Mucosa of rectum (tissue), 2 donors: ENCODE data around the gene NUDT4B.
"Not testable (repeated sequence)": the region's sequence is repeated elsewhere in the genome, so short reads cannot be mapped to it uniquely, and the experiment has no call there.

Experiments
- H3K27ac ChIP-seq, 2 donors: one replicate each; pipeline ENCODE4 v1.7.0; 2013; ENCODE audit warnings: inconsistent platforms in 2 of 2, low read depth in 2 of 2, low read length in 2 of 2
- H3K27me3 ChIP-seq, 2 donors: one replicate each; pipeline ENCODE4 v1.7.0; 2013; ENCODE audit warnings: low read length in 2 of 2; ENCODE audit not compliant: control insufficient read depth in 2 of 2, insufficient read depth in 2 of 2
- H3K36me3 ChIP-seq, 2 donors: one replicate each; pipeline ENCODE4 v1.7.0; 2013; ENCODE audit warnings: low read length in 2 of 2; ENCODE audit not compliant: control insufficient read depth in 2 of 2, insufficient read depth in 2 of 2
- H3K4me1 ChIP-seq, 2 donors: one replicate each; pipeline ENCODE4 v1.7.0; 2013; ENCODE audit warnings: low read length in 2 of 2, mild to moderate bottlenecking in 1 of 2; ENCODE audit not compliant: control insufficient read depth in 2 of 2, insufficient read depth in 2 of 2
- H3K4me3 ChIP-seq, 2 donors: one replicate each; pipeline ENCODE4 v1.7.0; 2013; ENCODE audit warnings: low read length in 2 of 2
- H3K9ac ChIP-seq, 2 donors: one replicate each; pipeline ENCODE4 v1.7.0; 2013; ENCODE audit warnings: low read length in 2 of 2, low read depth in 1 of 2, mild to moderate bottlenecking in 1 of 2
- H3K9me3 ChIP-seq, 2 donors: one replicate each; pipeline ENCODE4 v1.7.0; 2013; ENCODE audit warnings: low read length in 2 of 2; ENCODE audit not compliant: control insufficient read depth in 2 of 2
- donor health status: healthy.
- donor health status: Normal muscosa, but diverticular disease.

The NUDT4B gene

DNA sequence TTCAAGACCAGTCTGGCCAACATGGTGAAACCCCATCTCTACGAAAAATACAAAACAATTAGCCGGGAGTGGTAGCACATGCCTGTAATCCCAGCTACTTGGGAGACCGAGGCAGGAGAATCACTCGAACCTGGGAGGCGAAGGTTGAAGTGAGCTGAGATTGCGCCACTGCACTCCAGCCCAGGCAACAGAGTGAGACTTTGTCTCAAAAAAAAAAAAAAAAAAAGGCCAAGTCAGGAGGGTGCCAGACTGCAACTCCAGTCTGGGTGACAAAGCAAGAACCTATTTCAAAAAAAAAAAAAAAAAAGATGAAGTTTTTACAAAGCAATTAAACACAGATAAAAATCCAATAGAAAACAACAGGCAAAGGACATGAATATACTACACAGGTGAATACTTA lies 9.9 kb upstream of the NUDT4B start:
- not testable (repeated sequence) for H3K4me3 ChIP-seq, H3K36me3 ChIP-seq, H3K9me3 ChIP-seq, H3K27me3 ChIP-seq, H3K27ac ChIP-seq, H3K4me1 ChIP-seq, H3K9ac ChIP-seq

DNA sequence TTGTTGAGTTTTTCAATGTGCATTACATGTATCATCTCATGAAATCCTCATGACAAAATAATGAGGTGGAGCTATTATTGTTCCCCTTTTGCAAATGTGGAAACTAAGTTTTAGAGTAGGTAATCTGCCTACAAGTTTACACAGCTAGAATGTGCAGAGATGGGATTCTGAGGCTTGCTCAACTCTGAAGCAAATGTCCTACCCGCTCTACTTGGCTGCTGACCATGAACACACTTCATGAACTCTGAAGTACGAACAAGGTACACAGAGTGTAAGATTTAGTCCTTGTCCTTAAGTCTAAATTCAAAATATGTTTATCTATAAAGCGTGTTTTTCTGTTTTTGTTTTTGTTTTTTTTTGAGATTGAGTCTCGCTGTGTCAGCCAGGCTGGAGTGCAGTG lies 5.4 kb upstream of the NUDT4B start:
- not testable (repeated sequence) for H3K4me1 ChIP-seq, H3K4me3 ChIP-seq, H3K9ac ChIP-seq, H3K27ac ChIP-seq, H3K9me3 ChIP-seq, H3K36me3 ChIP-seq, H3K27me3 ChIP-seq

DNA sequence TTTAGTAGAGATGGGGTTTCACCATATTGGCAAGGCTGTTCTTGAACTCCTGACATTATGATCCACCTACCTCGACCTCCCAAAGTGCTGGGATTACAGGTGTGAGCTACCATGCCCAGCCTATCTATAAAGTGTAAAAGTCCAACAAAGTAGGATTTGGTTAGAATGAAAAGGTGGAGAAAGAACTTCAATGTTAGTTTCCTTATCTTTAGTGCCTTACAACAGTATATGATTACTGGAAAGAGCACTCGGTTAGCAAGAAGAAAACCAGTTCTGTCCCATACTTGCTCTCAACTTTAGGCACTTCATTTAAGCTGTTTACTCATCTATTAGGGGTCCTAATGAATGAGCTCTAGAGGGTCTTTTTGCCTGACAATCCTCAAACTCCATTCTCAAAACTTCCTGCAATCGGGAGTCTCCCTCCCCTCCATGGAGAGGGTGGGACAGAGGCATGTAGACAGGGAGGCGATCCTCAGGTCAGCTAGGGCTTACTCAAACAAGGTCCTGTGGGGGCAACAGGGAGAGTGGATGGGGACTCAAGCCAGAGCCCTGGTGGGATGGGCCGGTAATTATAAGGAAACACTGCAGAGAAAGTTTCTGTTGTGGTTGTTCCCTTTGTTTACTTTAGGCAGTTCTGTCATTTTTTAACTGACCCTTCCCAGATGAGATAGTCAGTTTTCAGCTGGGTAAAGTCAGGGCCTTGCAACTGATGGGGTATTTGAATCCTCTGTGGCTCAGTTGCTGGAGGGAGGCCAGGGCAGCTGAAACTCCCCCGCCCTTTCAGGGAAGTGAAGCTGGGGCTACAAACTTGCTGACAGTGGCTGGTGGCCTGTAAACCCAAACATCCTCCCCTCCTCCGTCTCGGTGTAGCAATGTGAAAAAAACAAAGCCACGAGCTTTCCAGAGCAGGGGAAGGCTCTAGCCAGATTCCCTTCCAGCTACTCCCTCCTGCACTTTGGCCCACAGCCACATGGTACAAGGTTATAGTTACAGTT lies 4.6 kb upstream of the NUDT4B start:
- H3K4me3 ChIP-seq, H3K36me3 ChIP-seq, H3K9ac ChIP-seq, H3K27ac ChIP-seq, H3K4me1 ChIP-seq, H3K9me3 ChIP-seq, H3K27me3 ChIP-seq: not testable (repeated sequence)

DNA sequence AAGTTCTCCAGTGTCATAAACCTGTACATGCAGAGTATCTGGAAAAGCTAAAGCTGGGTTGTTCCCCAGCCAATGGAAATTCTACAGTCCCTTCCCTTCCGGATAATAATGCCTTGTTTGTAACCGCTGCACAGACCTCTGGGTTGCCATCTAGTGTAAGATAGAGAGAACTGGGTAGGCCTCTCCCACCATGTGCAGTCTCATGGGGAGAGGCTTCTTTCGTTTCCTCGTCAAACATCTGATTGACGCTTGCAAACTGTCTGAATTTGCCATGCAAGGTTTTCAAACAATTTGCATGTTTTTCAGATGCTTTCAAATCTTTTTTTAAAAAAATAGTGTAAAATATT lies 734 bp downstream of the NUDT4B start:
- H3K27ac ChIP-seq, H3K9ac ChIP-seq, H3K27me3 ChIP-seq, H3K4me3 ChIP-seq, H3K36me3 ChIP-seq, H3K4me1 ChIP-seq, H3K9me3 ChIP-seq: not testable (repeated sequence)

DNA sequence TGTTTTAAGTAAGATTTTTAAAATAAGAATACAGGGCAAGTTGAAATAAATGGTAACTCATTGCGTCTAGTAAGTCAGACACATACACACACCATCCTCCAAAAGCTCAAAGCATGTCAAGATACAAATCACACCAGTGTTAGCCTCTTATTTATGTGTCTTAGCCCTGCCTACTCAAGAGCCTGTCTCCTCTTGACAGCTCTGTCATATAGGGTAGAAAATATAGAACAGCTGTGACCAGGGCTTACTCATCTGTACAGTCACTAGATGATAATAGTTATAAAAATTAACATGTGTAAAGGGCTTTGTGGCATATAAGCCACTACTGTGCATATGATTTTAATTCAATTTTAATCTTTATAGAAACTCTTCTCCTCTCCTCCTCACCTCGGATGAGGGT lies 7.7 kb downstream of the NUDT4B start:
- not testable (repeated sequence) for H3K27ac ChIP-seq, H3K9me3 ChIP-seq, H3K4me3 ChIP-seq, H3K27me3 ChIP-seq, H3K4me1 ChIP-seq, H3K9ac ChIP-seq, H3K36me3 ChIP-seq

DNA sequence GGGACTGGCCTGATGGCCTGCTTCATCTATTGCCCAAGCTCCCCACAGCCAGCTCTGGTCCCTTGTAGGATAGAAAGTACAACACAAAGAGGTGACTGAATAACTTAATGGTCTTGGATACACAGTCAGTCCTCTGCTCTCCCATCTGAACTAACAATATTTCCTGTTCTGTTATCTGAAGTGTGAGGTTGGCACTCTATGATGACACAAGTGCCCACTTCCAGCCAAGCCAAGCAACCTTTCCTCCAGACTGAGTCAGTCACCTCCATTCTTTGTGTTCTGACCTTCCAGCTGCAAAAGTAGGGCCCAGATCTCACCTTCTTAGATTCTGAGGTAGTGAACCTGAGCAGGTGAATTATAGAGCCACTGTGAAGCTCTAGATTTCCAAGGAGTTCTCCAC lies 8.9 kb downstream of the NUDT4B start:
- not testable (repeated sequence) for H3K9me3 ChIP-seq, H3K4me1 ChIP-seq, H3K27me3 ChIP-seq, H3K9ac ChIP-seq, H3K4me3 ChIP-seq, H3K27ac ChIP-seq, H3K36me3 ChIP-seq

DNA sequence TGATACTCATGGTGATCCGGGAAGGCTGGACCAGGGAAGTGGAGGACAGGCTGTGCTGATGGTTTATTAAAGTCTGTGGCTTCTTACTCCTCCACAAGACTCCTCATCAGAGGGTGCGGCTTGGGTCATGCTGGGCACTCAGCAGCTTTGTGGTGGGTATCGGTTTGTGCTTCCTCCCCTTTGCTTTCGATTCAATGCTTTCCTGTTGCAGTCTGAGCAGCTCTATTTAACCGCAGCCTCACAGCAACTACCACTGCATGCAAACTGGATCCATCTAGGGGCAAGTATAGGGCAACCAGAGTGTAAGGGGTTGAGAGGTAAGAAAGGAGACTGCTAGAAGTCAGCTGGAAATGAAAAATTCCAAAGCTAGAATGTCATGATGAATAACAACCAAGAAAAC lies 9.8 kb downstream of the NUDT4B start:
- H3K9me3 ChIP-seq, H3K27ac ChIP-seq, H3K36me3 ChIP-seq, H3K27me3 ChIP-seq, H3K9ac ChIP-seq, H3K4me3 ChIP-seq, H3K4me1 ChIP-seq: not testable (repeated sequence)

DNA sequence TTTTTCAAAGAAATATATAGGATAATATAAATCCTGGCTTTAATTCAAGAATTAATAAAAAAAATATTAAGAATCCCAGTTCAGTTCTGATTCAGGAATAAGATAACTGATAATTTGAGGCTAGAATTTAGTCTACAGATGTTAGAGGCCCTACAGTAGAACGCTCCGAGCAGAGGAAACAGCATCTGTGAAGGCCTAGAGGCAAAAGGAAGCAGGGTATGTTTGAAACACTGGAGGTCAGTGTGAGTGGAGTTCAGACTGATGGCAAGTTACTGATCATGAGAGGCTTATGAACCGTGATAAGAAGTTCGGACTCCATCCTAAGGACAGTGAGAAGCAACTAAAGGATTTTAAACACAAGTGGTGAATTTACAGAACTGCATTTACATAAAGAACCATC lies 10.4 kb downstream of the NUDT4B start:
- H3K9me3 ChIP-seq, H3K27me3 ChIP-seq, H3K4me3 ChIP-seq, H3K36me3 ChIP-seq, H3K9ac ChIP-seq, H3K4me1 ChIP-seq, H3K27ac ChIP-seq: not testable (repeated sequence)

DNA sequence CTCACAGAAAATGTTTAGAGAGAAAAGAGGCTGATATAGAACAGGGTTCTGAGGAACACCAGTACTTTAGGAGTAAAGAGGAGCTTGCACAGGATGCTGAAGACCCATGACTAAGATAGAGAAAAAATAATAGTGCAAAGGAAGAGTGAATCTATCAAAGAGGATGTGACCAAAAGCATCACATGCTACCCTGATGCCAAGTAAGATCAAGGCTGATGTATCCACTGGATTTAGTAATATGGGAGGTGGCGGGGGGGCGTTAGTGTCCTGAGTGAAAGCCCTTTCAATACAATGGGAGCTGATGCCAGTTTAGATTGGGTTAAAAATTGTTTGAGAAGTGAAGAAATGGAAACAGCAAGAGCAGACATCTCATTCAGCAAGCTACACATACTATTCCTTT lies 11.2 kb downstream of the NUDT4B start:
- not testable (repeated sequence) for H3K27me3 ChIP-seq, H3K27ac ChIP-seq, H3K4me3 ChIP-seq, H3K9ac ChIP-seq, H3K4me1 ChIP-seq, H3K36me3 ChIP-seq, H3K9me3 ChIP-seq

DNA sequence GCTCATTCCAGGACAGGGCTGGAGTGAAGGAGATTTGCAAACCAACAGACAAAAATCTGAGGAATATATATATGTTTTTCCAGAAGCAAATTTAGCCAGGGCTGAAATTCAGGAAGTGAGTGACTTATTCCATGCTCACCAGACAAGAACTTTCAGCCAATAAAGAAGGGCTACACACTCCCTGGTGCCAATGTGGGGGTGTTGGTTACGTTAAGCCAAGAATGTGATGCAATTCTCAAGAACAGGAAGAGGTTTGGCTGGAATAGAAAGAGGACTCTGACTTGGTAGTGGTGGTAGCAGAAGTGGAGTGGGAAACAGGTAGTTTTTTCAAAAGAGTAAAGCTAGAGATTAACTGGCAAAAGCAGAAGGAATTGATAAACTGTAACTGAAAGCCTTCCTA lies 11.6 kb downstream of the NUDT4B start:
- not testable (repeated sequence) for H3K4me3 ChIP-seq, H3K36me3 ChIP-seq, H3K27me3 ChIP-seq, H3K9me3 ChIP-seq, H3K27ac ChIP-seq, H3K4me1 ChIP-seq, H3K9ac ChIP-seq

DNA sequence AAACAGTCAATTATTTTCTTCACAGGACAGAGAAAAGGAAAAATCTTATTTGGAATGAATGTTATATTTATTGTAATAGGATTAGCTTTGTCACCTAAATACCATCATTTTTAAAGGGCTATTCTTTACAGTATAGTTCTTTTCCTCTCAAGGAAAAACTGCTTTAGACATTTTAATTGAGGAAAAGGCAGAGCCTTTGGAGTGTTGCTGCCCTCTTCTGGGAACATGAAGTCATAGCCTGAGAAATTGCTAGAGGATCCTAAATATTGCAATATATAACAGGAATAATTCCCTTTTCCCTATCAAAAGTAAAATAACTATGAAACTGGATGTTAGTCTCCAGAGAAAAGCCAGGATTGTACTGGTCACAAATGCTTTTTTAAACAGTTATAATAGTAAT lies 12.8 kb downstream of the NUDT4B start:
- H3K4me3 ChIP-seq, H3K9ac ChIP-seq, H3K36me3 ChIP-seq, H3K4me1 ChIP-seq, H3K27ac ChIP-seq, H3K9me3 ChIP-seq, H3K27me3 ChIP-seq: not testable (repeated sequence)
